Measurements from ENCODE around the gene STOML2.

STOML2 gene

DNA sequence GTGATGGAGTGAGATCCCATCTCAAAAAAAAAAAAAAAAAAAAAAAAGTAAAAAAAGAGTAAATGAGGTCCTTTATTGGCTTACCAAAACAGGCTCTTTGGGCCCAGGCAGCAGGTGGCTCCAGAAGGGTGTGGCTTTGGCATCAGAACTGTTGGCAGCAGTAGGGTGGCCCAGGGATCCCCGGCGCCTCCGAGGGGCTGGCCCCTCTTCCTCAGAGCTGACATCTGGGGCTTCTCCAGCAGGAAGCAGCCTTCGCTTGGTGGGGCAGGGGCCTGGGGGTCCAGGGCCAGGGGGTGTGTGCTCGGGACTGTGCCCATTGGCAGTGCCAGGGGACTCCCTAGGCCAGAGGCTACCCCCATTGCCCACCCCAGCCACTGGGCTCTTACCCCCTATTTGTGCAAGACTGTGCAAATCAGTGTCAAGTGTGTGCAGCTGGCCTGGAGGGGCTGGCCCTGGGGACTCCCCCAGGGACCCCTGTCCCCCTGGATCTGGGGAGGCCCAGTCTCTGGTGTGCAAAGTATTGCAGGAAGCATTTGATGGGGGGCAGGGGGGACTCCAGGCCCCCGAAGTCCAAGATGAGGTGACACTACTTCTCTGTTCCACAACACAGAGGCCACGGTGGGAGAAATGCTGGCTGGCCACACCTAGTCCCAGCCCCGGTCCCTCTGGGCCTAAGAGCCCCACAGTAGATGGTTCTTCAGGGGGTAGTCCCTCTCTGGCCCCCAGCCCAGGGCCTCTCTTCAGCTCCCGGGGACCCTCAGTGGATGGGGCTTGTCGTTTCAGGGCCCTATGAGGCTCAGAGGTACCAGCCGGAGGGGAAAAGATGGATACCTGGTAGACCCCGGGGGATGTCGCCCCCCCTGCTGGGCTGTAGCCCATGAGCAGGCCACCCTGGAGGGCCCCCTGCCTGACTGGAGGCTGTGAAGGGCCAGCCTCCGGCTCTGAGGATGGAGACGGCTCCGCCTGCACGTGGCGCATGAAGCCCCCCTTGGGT lies 4.7 kb upstream of the STOML2 start:
- no peak for DNase-seq (ENCODE audit: low spot score)
- no peak for FAIRE-seq

DNA sequence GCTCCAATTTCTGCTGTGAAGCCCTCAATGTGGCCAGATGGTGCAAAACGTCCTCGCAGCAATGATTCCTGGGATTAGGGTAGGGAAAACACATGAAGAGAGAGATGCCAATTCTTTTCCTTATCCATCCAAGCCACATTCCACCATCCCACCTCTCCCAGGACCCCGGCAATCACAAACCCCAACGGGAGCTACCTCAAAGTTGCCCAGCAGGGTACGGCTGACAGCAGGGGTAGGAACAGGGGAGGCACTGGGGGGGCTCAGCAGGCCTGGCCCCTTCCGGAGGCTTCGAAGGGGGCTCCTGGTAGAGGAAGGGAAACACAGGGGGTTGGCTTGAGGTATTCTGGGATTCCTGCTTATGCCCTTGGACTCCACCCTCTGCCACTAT lies 3.4 kb upstream of the STOML2 start:
- DNase-seq (ENCODE audit: low spot score): no peak
- no peak for FAIRE-seq

DNA sequence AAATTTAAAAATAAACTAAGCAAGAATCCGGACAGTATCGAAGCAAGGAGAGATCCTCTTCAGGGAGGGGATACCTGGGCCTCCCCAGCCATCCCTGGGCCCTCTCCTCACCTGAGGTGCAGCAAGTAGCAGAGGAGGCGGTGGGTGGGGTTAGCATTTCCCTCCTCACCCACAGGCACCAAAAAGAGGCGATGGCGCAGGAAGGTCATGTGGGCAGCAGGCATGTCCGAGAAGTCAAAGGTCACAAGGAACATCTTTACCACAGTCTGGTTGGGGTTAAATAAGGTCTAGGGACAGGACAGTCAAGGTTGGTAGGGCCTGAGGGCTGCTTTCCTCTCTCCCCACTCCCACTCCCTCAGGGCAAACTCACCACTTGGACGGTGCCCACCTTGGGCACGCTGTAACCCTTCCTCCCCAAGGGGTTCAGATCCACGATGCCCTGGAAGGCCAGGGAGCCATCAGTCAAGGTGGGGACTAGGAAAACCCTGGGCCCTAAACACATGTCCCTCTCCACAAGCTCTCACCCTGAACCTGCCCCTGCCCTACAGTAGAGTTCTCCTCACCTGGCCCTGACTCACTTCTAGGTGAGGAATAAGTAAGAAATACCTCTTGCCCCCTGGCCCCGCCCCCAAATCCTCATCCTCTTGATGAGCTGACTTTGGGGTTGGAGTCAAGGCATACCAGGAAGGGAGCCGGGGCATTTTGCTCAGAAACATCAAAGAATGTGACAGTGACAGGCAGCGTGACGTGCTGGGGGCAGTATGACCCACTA lies 2.8 kb upstream of the STOML2 start:
- no peak for DNase-seq (ENCODE audit: low spot score)
- no peak for FAIRE-seq

DNA sequence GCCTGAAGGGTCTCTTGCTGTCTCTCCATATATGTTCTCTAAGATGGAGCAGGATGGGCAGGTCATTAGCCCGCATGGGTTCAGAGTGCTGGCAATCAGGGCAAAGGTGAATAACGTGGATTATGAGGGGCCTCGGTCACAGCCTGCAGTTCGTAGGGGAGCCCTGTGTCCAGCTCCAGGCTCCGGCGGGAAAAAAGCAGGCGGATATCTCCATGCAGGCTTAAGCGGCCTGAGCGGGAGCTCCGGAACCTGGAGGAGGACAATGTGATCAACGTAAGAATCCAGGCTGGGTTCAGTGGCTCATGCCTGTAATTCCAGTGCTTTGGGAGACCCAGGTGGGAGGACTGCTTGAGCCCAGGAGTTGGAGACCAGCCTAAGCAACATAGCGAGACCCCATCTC lies 2.2 kb upstream of the STOML2 start:
- DNase-seq (ENCODE audit: low spot score): no peak
- no peak for FAIRE-seq

DNA sequence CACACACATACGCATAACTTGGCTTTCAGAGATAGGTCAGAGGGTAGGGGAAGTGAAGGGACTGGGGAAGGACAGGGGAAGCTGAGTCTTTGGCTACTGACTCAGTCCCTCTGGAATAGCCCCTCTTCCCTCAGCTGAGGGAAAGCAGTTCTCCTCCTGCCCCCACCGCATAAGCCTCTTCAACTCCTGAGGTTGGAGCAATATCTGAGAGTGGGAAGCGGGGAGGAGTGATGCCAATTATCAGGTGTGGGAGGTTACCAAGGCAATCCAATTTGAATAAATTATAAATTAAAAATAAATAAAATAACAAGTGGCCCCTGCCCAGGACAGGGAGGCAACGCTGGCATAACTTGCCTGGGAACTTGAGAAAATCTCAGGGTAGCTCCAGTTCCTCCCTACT lies 1.7 kb upstream of the STOML2 start:
- DNase-seq (ENCODE audit: low spot score): no peak
- FAIRE-seq: no peak

- FAIRE-seq: no peak
Measured at GRCh38 chr9:35103660-35104191, 795 bp upstream of the STOML2 start.

GRCh38 chr9:35102465-35102768 lies 514 bp downstream of the STOML2 start:
- no peak for DNase-seq (ENCODE audit: low spot score)
- no peak for FAIRE-seq

More at GRCh38 chr9:35103660-35104191, 795 bp upstream of the STOML2 start:
- no peak for DNase-seq (ENCODE audit: low spot score)

DNA sequence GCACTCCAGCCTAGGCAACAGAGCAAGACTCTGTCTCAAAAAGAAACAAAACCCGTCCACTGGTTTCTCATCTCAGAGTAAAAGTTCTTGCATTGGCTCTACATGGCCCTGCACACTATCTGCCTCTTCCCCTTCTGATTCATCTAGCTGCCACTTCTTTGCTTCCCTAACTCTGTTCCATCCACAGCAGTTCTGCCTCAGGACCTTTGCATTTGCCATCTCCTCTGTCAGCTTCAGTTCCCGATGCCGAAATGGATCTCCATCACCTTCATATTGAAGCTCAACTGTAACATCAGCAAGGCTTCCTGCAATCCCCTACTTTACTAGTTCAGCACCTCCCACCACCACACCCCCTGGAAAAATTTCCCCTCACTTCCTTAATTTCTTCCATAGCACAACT lies 5.4 kb downstream of the STOML2 start:
- no peak for DNase-seq (ENCODE audit: low spot score)
- FAIRE-seq: no peak

DNA sequence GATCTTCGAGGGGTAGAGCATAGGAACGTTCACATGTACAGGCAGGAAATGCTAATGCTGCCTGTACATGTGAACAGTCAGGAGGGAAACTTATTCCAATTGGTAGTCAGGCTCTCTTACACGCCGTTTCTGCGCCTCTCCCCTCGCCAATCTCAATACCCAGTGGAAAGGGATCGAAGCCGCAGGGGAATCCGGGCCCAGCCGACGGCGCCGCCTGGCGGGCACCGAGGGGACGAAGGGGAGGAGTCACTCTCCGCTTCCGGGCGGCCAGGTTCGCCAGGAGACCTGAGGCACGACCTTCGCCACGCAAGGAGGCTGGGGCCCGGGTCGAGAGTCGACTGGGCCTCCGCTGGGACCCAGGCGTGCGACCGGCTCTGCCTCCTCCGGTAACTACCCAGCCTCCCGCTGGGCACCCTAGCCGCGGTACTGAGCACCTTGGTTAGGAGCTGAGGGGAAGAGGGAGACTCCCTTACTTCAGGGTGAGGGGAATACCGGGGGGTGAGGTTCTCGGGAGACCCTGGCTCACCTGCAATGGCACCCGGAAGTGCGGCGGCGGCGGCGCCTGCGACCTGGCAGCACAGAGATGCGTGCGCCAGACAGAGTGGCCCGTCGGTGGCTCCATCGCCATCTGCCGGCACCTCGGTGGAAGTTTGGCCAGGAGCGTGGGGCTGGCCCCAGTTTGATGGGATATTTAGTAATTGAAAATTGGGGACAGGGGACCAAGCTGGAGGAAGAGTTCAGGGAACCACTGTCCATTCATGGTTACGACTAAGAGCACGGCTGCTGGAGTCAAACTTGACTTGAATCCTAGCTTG lies 6.7 kb downstream of the STOML2 start, which contains the start of gene PIGO:
PIGO (minus strand) TSS at position 557 of the 815 bp plus-strand sequence. CDS start 1,026 bp downstream, outside the sequence.
- FAIRE-seq (no peak), DNase-seq (ENCODE audit: low spot score) (peak; percentile 55)

- FAIRE-seq (no peak), DNase-seq (ENCODE audit: low spot score) (no peak)
Measured at GRCh38 chr9:35091536-35091935, 11.4 kb downstream of the STOML2 start.

- DNase-seq (ENCODE audit: low spot score) (no peak), FAIRE-seq (no peak)
Measured at GRCh38 chr9:35089434-35089833, 13.5 kb downstream of the STOML2 start.

DNA sequence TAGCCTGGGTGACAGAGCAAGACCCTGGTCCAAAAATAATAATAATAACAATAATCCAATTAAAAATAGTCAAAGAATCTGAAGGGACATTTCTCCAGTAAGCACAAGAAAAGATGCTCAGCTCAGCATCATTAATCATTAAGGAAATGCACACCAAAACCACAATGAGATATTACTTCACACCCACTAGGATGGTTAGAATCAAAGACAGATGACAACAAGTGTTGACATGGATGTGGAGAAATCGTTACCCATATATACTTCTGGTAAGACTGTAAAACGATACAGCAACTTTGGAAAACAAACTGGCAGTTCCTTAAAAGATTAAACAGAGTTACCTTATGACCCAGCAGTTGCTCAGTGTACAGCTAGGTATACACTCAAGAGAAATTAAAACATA lies 17.9 kb downstream of the STOML2 start:
- no peak for FAIRE-seq
- no peak for DNase-seq (ENCODE audit: low spot score)

DNA sequence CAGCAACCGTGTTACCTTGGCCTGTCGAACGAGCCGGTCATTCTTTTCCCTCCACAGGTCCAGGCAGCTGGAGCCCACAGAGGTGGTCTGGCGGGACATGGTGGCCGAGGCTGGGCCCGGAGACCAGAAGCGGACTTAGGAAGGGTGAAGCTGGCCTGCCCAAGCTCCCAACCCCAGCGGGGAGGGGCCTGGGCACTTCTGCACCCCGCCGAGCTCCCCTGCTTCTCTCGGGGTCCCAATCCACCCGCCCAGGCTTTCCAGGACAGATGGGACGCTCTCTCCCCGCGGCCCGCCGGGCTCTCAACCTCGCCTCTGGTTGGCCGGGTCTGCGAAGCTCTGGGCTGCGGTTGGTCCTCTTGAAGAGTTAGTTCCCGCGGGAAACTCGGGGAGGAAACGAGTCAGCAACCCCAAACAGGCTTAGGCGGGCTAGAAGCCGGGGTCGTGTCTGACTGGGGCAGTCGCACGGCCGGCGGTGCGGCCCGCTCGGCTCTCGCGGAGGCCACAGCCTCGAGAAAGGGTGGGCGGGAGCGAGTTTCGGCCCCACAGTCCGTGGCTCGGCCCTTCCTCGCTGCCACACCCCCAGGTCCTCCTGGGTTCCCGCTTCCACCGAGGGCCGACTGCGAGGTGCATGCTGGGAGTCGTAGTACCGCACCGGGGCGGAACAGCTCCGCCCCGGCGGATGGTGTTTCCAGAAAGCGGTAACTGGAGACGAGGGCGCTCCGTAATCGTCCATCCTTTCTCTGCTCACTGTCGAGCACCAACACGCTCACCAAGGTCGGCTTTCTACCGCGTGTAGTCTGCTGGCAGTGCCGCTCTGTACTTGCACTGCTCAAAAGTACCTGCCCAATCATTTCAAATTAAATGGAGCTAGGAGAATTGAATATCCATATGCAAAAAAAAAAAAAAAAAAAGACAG lies 23.2 kb downstream of the STOML2 start, which contains the start of gene FANCG:
FANCG (minus strand) TSS at position 517 of the 916 bp plus-strand sequence; CDS start at position 99, 418 bp downstream.
- peak; percentile 74 for DNase-seq (ENCODE audit: low spot score)
- FAIRE-seq: peak; percentile 23

DNA sequence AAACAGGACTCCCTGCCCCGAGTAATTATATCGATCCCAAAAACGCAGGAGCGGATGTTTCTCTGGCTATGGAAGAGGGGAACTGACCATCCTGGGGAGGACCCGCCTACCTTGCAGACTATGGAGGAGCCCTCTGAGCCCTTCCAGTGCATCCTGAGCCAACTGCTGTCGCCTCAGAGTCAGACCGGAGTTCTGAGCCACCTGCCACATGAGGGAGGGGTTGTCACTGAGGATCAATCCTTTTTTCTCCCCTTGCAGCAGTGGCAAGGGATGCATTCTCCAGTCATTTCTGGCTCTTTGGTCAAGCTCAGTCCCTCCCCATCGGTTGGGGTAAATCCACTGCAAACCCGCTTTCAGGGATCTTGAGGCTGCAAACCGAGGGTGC lies 23.9 kb downstream of the STOML2 start:
- DNase-seq (ENCODE audit: low spot score) (no peak), FAIRE-seq (no peak)

GRCh38 chr9:35078066-35078465 lies 24.9 kb downstream of the STOML2 start:
- DNase-seq (ENCODE audit: low spot score) (no peak), FAIRE-seq (no peak)

DNA sequence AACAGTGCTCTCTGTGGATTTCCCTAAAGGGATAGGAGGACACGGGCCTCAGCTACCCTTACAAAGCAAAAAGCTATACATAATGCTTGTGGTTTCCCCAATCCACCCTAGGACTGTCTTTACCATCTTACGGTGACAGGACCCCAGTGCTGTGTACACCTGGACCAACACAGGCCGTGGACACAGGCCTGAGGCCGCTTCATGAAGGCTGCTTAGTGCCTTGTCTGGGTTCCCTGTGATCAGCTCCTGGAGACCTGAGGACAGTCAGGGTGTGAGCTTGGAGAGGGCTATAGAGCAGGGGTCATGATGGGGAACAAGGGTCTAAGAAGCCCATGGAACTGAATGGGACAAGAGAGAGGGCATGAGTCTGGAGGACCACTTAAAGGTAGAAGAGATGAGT lies 26.1 kb downstream of the STOML2 start:
- DNase-seq (ENCODE audit: low spot score) (no peak), FAIRE-seq (no peak)

DNA sequence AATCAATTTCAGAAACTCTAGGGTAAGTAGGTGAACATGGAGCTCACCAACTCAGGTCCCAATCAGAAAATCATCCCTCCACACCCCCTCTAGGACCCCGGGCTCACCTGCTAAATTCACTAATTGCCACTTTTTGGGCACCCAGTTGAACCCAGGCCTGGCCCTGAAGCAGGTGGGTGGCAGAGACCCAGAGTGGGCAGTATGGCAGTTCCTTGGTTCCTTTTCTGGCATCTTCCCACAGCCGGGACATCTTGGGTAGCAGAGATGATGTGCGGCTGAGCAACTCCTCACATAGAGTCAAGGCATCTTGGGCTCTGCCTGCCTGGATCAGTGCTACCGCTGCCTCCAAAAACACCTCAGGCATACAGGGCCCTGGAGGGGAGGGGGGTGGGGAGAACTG lies 27.6 kb downstream of the STOML2 start:
- FAIRE-seq (no peak), DNase-seq (ENCODE audit: low spot score) (no peak)

- no peak for DNase-seq (ENCODE audit: low spot score)
- no peak for FAIRE-seq
Measured at GRCh38 chr9:35074791-35075190, 28.1 kb downstream of the STOML2 start.

DNA sequence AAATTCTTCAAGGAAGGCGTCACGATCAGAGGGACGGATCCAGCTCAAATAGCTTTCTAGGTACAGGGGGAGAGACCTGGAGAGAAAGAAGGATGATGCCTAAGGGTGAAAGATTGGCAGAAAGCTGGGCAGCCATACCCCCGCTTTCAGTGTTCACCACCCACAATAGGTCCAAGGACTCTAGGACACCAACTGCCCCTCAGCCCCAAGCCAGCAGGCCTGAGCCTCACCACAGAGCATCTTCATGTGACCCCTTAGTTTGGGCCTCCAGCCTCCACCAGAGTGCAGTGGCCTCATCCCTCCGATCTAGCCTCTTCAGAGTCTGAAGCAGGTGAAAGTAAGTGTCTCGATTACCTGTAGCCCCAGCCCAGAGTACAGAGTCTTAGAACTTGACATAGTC lies 28.8 kb downstream of the STOML2 start:
- no peak for FAIRE-seq
- DNase-seq (ENCODE audit: low spot score): no peak

GRCh38 chr9:35073279-35073612 lies 29.7 kb downstream of the STOML2 start:
- DNase-seq (ENCODE audit: low spot score): no peak
- no peak for FAIRE-seq

Measured in RCC 7860 (cell line).